ENCODE data around the gene SLC45A1.

DNA sequence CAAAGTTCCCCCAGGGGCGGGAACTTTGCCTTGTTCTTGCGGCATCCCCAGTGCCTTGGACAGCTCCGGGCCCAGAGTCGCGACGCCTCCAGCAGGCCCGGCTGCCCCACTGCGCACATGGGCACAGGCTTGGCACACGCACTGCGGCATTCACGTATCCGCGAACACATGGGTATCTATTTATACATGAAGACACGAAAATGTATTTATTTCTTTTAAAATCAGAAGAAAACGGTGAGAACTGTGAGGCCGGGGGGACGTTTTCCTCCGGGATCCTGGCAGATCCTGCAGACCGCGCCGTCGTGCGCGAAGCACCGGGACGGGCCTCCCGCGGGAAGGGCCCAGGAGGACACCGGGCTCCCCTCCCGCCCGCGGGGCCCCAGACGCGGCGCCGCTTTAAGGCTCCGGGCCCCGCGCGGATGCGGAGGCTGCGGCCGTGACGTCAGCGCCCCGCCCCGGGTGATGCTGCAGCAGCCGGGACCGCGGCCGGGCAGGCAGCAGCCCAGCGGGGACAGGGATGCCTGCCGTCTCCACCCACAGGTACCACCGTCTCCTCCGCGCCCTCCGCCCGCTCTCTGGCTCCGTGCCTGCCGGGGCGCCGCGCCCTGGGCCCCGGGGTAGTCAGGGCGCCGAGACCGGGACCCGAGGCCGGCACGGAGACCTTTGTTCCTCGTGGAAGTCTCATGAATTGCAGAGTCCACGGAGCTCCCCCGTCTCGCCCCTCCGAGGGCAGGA, at the start of gene SLC45A1:
- TF ChIP-seq CTCF (IDR thresholded peaks at IDR 0.05) (no peak), POLR2A (IDR thresholded peaks at IDR 0.05) (no peak)

Measured in lower leg skin (tissue), 3 donors.